Fibroblast of pulmonary artery (primary cell): ENCODE results near the gene ZNF273.
"Not testable (repeated sequence)": the region's sequence is repeated elsewhere in the genome, so short reads cannot be mapped to it uniquely, and the experiment has no call there.

Experiments
- DNase-seq: peaks from one replicate; pipeline ENCODE4 v3.0.0-alpha.2; 2010; ENCODE audit warnings: low read depth
- H3K4me3 ChIP-seq: replicated peaks from 2 replicates; pipeline ENCODE4 v1.5.1; 2011; ENCODE audit warnings: low read depth, mild to moderate bottlenecking, control low read depth, low read length, moderate library complexity
- TF ChIP-seq, protein P1 (sequence below): IDR thresholded peaks from 2 replicates; pipeline ENCODE4 v1.5.1; 2011; ENCODE audit warnings: mild to moderate bottlenecking, control low read depth, low read length, inconsistent platforms; ENCODE audit errors: missing control alignments

The ZNF273 gene

DNA sequence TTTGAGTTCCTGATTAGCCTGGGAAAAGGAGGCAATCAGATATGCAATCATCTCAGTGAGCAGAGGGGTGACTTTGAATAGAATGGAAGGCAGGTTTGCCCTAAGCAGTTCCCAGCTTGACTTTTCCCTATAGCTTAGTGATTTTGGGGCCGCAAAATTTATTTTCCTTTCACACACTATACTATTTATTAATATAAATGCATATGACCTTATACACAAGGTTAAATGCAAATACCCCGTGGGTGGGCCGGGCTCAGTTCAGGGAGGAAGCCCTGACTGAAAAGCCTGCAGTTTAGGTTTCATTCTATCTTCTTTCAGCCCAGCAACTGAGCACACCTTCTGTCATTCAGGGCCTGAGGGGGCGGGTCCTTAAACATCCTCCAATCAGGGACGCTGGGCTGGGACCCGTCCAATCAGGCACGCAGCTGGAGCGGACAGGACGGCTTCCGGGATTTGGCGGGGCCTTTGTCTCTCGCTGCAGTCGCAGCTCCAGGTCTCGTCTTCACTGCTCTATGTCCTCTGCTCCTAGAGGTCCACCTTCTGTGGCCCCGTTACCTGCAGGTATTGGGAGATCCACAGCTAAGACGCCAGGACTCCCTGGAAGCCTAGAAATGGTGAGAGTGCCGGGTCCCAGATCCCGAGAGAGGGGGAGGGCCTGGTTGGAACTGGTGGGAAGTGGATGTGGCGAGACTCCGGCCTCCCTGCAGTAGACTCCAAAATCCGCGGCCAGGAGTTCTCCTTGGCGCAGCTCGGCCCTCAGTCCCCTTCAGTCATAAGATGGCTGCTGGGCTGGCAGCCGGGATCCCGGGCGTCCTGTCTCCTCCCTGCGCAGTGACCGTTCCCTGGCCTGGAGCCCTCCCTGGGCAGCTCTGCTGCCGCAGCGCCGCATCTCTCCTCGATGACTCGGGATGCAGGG lies at the start of gene ZNF273:
Gene ZNF273, plus strand, starts transcription at position 468 of the 916 bp plus-strand sequence. Its CDS starts 45 bp downstream, at position 513.
- TF ChIP-seq, protein P1, sequence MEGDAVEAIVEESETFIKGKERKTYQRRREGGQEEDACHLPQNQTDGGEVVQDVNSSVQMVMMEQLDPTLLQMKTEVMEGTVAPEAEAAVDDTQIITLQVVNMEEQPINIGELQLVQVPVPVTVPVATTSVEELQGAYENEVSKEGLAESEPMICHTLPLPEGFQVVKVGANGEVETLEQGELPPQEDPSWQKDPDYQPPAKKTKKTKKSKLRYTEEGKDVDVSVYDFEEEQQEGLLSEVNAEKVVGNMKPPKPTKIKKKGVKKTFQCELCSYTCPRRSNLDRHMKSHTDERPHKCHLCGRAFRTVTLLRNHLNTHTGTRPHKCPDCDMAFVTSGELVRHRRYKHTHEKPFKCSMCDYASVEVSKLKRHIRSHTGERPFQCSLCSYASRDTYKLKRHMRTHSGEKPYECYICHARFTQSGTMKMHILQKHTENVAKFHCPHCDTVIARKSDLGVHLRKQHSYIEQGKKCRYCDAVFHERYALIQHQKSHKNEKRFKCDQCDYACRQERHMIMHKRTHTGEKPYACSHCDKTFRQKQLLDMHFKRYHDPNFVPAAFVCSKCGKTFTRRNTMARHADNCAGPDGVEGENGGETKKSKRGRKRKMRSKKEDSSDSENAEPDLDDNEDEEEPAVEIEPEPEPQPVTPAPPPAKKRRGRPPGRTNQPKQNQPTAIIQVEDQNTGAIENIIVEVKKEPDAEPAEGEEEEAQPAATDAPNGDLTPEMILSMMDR: no peak

DNA sequence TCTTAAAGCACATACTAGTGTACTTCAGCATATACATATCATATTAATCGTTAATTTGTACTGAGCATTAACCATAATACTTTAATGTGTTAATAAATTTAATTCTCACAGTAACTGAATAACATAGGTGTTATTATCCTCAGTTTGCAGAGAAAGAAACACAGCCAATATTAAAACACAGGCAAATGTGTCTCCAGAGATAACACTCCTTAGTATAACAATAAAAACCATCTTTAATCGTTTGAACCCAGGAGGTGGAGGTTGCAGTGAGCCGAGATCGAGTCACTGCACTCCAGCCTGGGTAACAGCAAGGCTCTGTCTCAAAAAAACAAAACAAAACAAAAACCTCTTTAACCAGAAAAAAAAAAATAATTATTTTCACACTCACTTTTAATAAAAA lies 49.4 kb upstream of the ZNF273 start:
- H3K4me3 ChIP-seq: no peak overlapping the region
- TF ChIP-seq, protein P1: no peak
- no peak for DNase-seq

More for the DNA sequence above, at the start of gene ZNF273:
- H3K4me3 ChIP-seq: peak within 1 kb of the TSS; percentile 92
- peak; percentile 88 for DNase-seq

DNA sequence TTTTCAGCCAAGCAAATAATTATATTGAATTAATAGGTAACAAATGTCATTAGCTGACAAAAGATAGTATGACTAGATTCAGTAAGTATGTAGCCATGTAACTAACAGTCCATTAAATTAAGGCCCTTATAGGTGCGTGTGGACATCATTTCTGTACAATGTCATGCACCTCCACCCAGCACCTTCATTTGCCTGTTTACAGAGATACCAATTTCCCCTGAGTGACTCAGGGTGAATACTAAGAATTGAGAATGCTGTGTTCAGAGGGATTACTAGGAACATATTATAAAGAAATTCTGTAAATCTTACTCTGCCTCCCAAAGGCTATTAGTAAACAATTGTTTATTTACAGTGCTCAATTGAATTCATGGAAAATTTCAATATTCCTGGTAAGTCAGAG lies 48.1 kb upstream of the ZNF273 start:
- DNase-seq: no peak
- no peak overlapping the region for H3K4me3 ChIP-seq
- TF ChIP-seq, protein P1: no peak

DNA sequence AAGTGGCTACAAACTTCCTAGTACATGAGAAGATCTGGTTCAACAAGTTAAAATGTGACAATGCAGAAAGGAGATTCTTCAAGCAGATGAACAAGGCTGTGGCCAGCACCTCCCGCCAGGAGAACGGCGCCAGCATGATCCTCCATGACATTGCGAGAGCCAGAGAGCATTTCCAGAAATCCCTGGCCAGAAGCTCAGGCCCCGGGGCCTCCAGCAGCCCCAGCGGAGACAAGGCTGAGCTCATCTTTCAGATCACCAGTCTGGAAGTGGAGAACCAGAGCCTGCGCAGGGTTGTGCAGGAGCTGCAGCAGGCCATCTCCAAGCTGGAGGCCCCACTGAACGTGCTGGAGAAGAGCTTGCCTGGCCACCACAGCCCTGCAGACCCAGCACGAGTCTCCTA lies 40.1 kb upstream of the ZNF273 start:
- TF ChIP-seq, protein P1: no peak
- DNase-seq: no peak
- H3K4me3 ChIP-seq: no peak overlapping the region

DNA sequence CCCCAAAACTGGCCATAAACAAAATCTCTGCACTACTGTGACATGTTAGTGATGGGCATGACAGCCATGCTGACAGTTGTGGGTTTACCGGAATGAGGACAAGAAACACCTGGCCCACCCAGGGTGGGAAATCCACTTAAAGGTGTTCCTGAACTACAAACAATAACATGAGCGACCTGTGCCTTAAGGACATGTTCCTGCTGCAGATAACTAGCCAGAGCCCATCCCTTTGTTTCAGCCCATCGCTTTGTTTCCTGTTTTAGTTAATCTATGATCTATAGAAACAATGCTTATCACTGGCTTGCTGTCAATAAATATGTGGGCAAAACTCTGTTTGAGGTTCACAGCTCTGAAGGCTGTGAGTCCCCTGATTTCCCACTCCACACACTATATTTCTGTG lies 39.5 kb upstream of the ZNF273 start:
- DNase-seq, H3K4me3 ChIP-seq: not testable (repeated sequence)

DNA sequence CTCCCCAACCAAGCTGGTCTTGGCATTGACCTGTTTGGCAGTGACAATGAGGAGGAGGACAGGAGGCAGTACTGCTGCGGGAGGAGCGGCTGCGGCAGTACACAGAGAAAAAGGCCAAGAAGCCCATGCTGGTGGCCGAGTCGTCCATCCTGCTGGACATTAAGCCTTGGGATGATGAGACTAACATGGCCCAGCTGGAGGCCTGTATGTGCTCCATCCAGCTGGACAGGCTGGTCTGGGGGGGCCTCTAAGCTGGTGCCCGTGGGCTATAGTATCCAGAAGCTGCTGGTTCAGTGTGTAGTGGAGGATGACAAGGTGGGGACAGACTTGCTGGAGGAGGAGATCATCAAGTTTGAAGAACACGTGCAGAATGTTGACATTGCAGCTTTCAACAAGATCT lies 39.1 kb upstream of the ZNF273 start:
- TF ChIP-seq, protein P1: no peak
- no peak for DNase-seq

DNA sequence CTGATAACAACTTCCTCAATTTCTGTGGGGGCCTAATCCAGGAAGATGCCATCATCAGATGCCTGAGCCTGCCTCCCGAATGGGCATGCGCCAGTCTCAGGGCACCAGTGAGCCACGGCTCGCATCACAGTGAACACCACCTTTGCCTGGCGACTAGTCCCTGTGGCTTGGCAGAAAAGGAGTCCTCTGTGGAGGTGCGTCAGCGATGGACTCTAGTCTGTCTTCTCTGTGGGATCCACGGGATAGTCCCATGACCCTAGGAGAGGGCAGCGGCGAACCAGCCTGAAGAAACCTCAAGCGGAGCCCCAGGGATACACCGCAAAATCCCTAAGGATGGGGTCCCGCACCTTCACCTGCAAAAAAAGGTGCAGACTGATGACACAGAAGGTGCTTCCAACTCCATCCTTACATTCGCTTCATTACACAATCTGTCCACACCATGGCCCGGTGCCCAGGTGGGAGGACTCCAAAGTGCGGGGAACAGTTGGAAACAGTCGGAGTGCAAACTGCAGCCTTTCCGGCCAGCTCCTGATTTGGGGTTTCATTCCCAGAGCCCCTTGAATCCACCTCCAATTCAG lies 35.1 kb upstream of the ZNF273 start:
- H3K4me3 ChIP-seq: no peak overlapping the region
- TF ChIP-seq, protein P1: no peak
- no peak for DNase-seq

More for the DNA sequence above, 39.1 kb upstream of the ZNF273 start:
- H3K4me3 ChIP-seq: no peak overlapping the region
